PC-3 (cell line): Measurements from ENCODE around the gene YWHAG. TPM values are rescaled to one million over a fixed set of nuclear protein-coding genes. Genes with fewer than 3 reads are reported as not detected.

ENCODE experiments used
- ATAC-seq: fragments of 200-7000 bp; cut with Tn5 transposase; 2 replicates; pipeline ENCODE4 v1.9.1; 2020; ENCODE audit warnings: mild to moderate bottlenecking, moderate library complexity
- BruUV-seq: library from RNA; stranded (reverse); fragments of 400-500 nt; replicated peaks from 2 replicates; lab custom pipeline; 2021; lab: Mats Ljungman, UMichigan
- CTCF ChIA-PET: fragments of 300-600 bp; sonication (Branson Sonifier 250); formaldehyde crosslinking; loops from one replicate; lab custom pipeline; 2022; ENCODE audit warnings: antibody characterized with exemption; lab: Charles Lee
- POLR2A ChIA-PET: fragments of 300-600 bp; sonication (Branson Sonifier 250); formaldehyde crosslinking; loops from one replicate; lab custom pipeline; 2022; ENCODE audit warnings: antibody characterized with exemption; ENCODE audit not compliant: unreplicated experiment; lab: Charles Lee
- DNase-seq: peaks from one replicate; pipeline ENCODE4 v3.0.0-alpha.2; 2015
- H2AFZ ChIP-seq: fragments of 300-600 bp; sonication (generic); 2 replicates; pipeline ENCODE4 v1.6.0; 2016; ENCODE audit warnings: antibody characterized with exemption, low read length
- H3F3A ChIP-seq: fragments of 300-600 bp; sonication (generic); one replicate; pipeline ENCODE4 v1.6.0; 2017; ENCODE audit warnings: antibody characterized with exemption, low read length, control low read depth, mild to moderate bottlenecking; ENCODE audit not compliant: unreplicated experiment
- H3K27ac ChIP-seq: fragments of 300-600 bp; sonication (generic); 2 replicates; pipeline ENCODE4 v1.5.1; 2016; ENCODE audit warnings: mild to moderate bottlenecking, low read length
- H3K27me3 ChIP-seq: fragments of 300-600 bp; sonication (generic); 2 replicates; pipeline ENCODE4 v1.6.1; 2016; ENCODE audit warnings: low read length, mixed read lengths
- H3K36me3 ChIP-seq: fragments of 300-600 bp; sonication (generic); 2 replicates; pipeline ENCODE4 v1.6.1; 2016; ENCODE audit warnings: low read depth, mixed run types, low read length, mixed read lengths
- H3K4me1 ChIP-seq: fragments of 300-600 bp; sonication (generic); 2 replicates; pipeline ENCODE4 v1.5.1; 2016; ENCODE audit warnings: low read length; ENCODE audit not compliant: insufficient read depth
- H3K4me2 ChIP-seq: fragments of 300-600 bp; sonication (generic); 2 replicates; pipeline ENCODE4 v1.6.0; 2016; ENCODE audit warnings: low read length
- H3K4me3 ChIP-seq: fragments of 300-600 bp; sonication (generic); 2 replicates; pipeline ENCODE4 v1.5.1; 2016; ENCODE audit warnings: mild to moderate bottlenecking, low read length, mixed read lengths
- H3K79me2 ChIP-seq: fragments of 300-600 bp; sonication (generic); 2 replicates; pipeline ENCODE4 v1.6.1; 2017; ENCODE audit warnings: low read length, mixed read lengths
- H3K9ac ChIP-seq: fragments of 300-600 bp; sonication (generic); 2 replicates; pipeline ENCODE4 v1.6.0; 2016; ENCODE audit warnings: mild to moderate bottlenecking, low read length
- H3K9me2 ChIP-seq: fragments of 300-600 bp; sonication (generic); replicated peaks from 2 replicates; pipeline ENCODE4 v1.6.1; 2016; ENCODE audit warnings: mixed run types, low read length, mixed read lengths
- H3K9me3 ChIP-seq: fragments of 300-600 bp; sonication (generic); 2 replicates; pipeline ENCODE4 v1.6.1; 2016; ENCODE audit warnings: low read length, mixed read lengths
- H4K20me1 ChIP-seq: fragments of 300-600 bp; sonication (generic); 2 replicates; pipeline ENCODE4 v1.6.1; 2016; ENCODE audit warnings: low read length, mixed read lengths
- CTCF ChIP-seq: fragments of 300-600 bp; sonication (generic); conservative IDR thresholded peaks from 2 replicates; pipeline ENCODE4 v1.5.1; 2017; ENCODE audit warnings: antibody characterized with exemption, low read depth, mild to moderate bottlenecking, low read length
- EZH2 ChIP-seq: fragments of 300-600 bp; sonication (generic); IDR thresholded peaks from one replicate; pipeline ENCODE4 v1.6.1; 2017; ENCODE audit warnings: antibody characterized with exemption, mild to moderate bottlenecking, low read length; ENCODE audit not compliant: unreplicated experiment
- EZH2phosphoT487 ChIP-seq: fragments of 300-600 bp; sonication (generic); IDR thresholded peaks from 2 replicates; pipeline ENCODE4 v1.6.1; 2018; ENCODE audit warnings: mild to moderate bottlenecking, antibody characterized with exemption, low read length, borderline replicate concordance
- intact Hi-C: fragments of 100-400 bp; cut with micrococcal nuclease; formaldehyde crosslinking; loops from 2 replicates; pipeline ENCODE4 v1.9.0; 2023
- total RNA-seq: library from RNA; depleted of rRNA; stranded (reverse); fragments of >200 nt; gene quantifications from 2 replicates; pipeline ENCODE4 v1.2.3, GENCODE V29; 2014

The YWHAG gene
- total RNA-seq, 1 experiment from 2014 or later = 42.2 TPM

GRCh38 chr7:76286842-76287403 is 71.9 kb downstream of the YWHAG start:
- BruUV-seq = no TSS peak
- POLR2A ChIA-PET = no interaction called here
- CTCF ChIA-PET = no interaction called here

GRCh38 chr7:76285604-76286374 is 73.0 kb downstream of the YWHAG start:
- intact Hi-C loops = no loop called here
- Histone ChIP-seq H3K79me2 (no peaks in the 10 kb centered on the region), H3K27me3 (peaks cover 13% of the 10 kb centered on the region), H3K4me1 (peaks cover under 1% of the 10 kb centered on the region), H2AFZ (no peak overlapping the region), H3F3A (no peaks in the 10 kb centered on the region), H4K20me1 (no peaks in the 10 kb centered on the region), H3K4me2 (no peak overlapping the region), H3K4me3 (no peak overlapping the region), H3K9ac (no peak overlapping the region), H3K36me3 (no peaks in the 10 kb centered on the region), H3K9me2 (no peaks in the 10 kb centered on the region), H3K27ac (no peak overlapping the region), H3K9me3 (no peaks in the 10 kb centered on the region)
- ChIA-PET POLR2A (no interaction called here), CTCF (no interaction called here)
- no peak for DNase-seq
- TF ChIP-seq EZH2phosphoT487 = no peak
- no peak for TF ChIP-seq CTCF
- TF ChIP-seq EZH2 = no peak
- no peak for ATAC-seq
- no TSS peak for BruUV-seq

More at GRCh38 chr7:76286842-76287403, 71.9 kb downstream of the YWHAG start:
- ATAC-seq (no peak), DNase-seq (no peak)
- no peaks in the 10 kb centered on the region for H3K36me3 ChIP-seq
- H3K27ac ChIP-seq = no peak overlapping the region
- TF ChIP-seq EZH2phosphoT487 (no peak), EZH2 (no peak), CTCF (no peak)
- no peaks in the 10 kb centered on the region for H4K20me1 ChIP-seq
- no peaks in the 10 kb centered on the region for H3K9me2 ChIP-seq
- no peaks in the 10 kb centered on the region for H3F3A ChIP-seq
- no peaks in the 10 kb centered on the region for H3K9me3 ChIP-seq
- no peak overlapping the region for H3K4me3 ChIP-seq
- H3K4me2 ChIP-seq = no peak overlapping the region
- intact Hi-C loops = no loop called here
- H3K27me3 ChIP-seq = peaks cover 4% of the 10 kb centered on the region
- no peaks in the 10 kb centered on the region for H3K79me2 ChIP-seq
- H2AFZ ChIP-seq = no peak overlapping the region
- H3K9ac ChIP-seq = no peak overlapping the region
- H3K4me1 ChIP-seq = peaks cover 8% of the 10 kb centered on the region
